Right lung (tissue), 5 donors: ENCODE results near the gene TRIOBP. TPM values are rescaled to one million over a fixed set of nuclear protein-coding genes. Genes with fewer than 3 reads are reported as not detected.
"Not testable (repeated sequence)": the region's sequence is repeated elsewhere in the genome, so short reads cannot be mapped to it uniquely, and the experiment has no call there.

ENCODE experiments used
- DNase-seq, 2 donors: peaks; one replicate each; pipeline ENCODE4 v3.0.0-alpha.2; 2013
- polyA plus RNA-seq, 5 donors: library from polyadenylated mRNA; unstranded; fragments of 120-200 nt; gene quantifications; one replicate each; pipeline versions ENCODE4 v1.2.1 to v1.2.3, GENCODE V29; 2013; ENCODE audit warnings: inconsistent platforms in 1 of 5, low replicate concordance in 1 of 5; ENCODE audit not compliant: insufficient read length in 5 of 5, insufficient read depth in 1 of 5

TRIOBP gene
- polyA plus RNA-seq, 5 donors = 51.7 to 86.8 (median 63.2) TPM

- DNase-seq = no peak
These were observed 6.4 kb upstream of the TRIOBP start for GRCh38 chr22:37690407-37690806.

GRCh38 chr22:37690901-37691504 is 5.8 kb upstream of the TRIOBP start:
- DNase-seq = no peak

- no peak for DNase-seq
These were observed 4.1 kb upstream of the TRIOBP start for GRCh38 chr22:37692627-37693285.

GRCh38 chr22:37694131-37694530 is 2.7 kb upstream of the TRIOBP start:
- not testable (repeated sequence) for DNase-seq

GRCh38 chr22:37696260-37696656 is 590 bp upstream of the TRIOBP start:
- not testable (repeated sequence) for DNase-seq

GRCh38 chr22:37697538-37697835 is 639 bp downstream of the TRIOBP start:
- DNase-seq = no peak

GRCh38 chr22:37701141-37701786 is 4.4 kb downstream of the TRIOBP start:
- no peak for DNase-seq

- no peak for DNase-seq
These were observed 7.1 kb downstream of the TRIOBP start for GRCh38 chr22:37703906-37704305.

- DNase-seq = no peak
These were observed 7.8 kb downstream of the TRIOBP start for GRCh38 chr22:37704645-37705044.

- no peak for DNase-seq
These were observed 8.4 kb downstream of the TRIOBP start for GRCh38 chr22:37705205-37705604.

GRCh38 chr22:37708580-37709444 is 12.0 kb downstream of the TRIOBP start:
- DNase-seq = no peak

GRCh38 chr22:37709445-37709765 is 12.6 kb downstream of the TRIOBP start:
- DNase-seq = no peak

- no peak for DNase-seq
These were observed 13.8 kb downstream of the TRIOBP start for GRCh38 chr22:37710675-37711074.

GRCh38 chr22:37711490-37711889 is 14.6 kb downstream of the TRIOBP start:
- no peak for DNase-seq

- DNase-seq = no peak
These were observed 16.9 kb downstream of the TRIOBP start for GRCh38 chr22:37713761-37714160.

- no peak for DNase-seq
These were observed 17.8 kb downstream of the TRIOBP start for GRCh38 chr22:37714634-37715033.

- no peak for DNase-seq
These were observed 18.9 kb downstream of the TRIOBP start for GRCh38 chr22:37715760-37716159.

- DNase-seq = no peak
These were observed 19.9 kb downstream of the TRIOBP start for GRCh38 chr22:37716708-37717107.

- DNase-seq = not testable (repeated sequence)
These were observed 20.4 kb downstream of the TRIOBP start for GRCh38 chr22:37717235-37717634.

GRCh38 chr22:37717746-37718305 is 21.0 kb downstream of the TRIOBP start:
- DNase-seq = not testable (repeated sequence)

GRCh38 chr22:37725551-37726240 is 28.8 kb downstream of the TRIOBP start:
- DNase-seq = no peak
